Measurements from ENCODE around the gene GRID1.
"Not testable (repeated sequence)": the region's sequence is repeated elsewhere in the genome, so short reads cannot be mapped to it uniquely, and the experiment has no call there.

Gene GRID1

GRCh38 chr10:86391986-86392722 is 25.6 kb upstream of the GRID1 start:
- no peak for DNase-seq

GRCh38 chr10:86391236-86391840 is 24.7 kb upstream of the GRID1 start:
- no peak for DNase-seq

- DNase-seq: no peak
These were observed 23.9 kb upstream of the GRID1 start for GRCh38 chr10:86390337-86391120.

DNA sequence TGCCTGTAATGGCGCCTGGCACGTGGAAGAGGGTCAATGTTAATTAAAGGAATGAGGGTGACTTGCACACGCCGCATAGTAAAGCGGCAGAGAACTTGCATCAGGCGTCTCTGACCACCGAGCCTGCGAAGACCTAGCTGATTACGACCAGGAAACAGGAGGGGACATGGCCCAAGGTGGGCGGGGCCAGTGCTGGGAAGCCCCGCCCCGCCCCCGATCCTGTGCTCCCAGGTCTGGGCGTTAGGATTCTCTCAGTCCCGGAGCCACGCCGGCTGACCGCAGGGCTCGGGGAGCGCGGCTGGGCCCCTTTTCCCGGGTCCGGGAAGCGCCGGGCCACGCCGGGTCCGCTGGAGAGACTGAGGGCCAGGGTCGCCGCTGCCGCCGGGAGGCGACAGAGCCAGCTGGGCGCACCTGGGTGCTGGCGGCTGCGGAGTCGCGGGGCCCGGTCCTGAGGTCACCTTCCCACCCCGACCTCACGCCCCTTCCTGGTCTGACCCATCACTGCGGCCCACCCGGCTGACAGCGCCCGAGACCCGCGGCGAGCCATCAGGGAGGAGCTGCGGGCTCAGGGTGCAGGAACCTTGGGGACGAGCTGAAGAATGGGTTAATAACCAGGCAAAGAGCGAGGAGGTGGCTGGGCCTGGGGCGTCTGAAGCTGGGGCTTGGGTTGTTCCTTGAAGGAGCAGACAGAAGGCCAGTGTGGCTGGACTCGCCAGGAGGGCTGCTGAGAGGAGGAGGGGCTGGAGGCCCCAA is 23.0 kb upstream of the GRID1 start:
- DNase-seq: peak in 3 of 4 experiments; percentile 17 to 45 (median 31)

DNA sequence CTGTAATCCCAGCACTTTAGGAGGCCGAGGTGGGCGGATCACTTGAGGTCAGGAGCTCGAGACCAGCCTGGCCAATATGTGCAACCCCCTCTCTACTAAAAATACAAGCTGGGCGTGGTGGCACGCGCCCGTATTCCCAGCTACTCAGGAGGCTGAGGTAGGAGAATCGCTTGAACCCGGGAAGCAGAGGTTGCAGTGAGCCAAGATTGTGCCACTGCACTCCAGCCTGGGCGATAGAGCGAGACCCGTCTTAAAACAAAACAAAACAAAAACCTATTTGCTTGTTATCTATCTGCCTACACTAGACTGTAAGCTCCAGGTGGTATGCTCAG is 22.5 kb upstream of the GRID1 start:
- not testable (repeated sequence) for DNase-seq

DNA sequence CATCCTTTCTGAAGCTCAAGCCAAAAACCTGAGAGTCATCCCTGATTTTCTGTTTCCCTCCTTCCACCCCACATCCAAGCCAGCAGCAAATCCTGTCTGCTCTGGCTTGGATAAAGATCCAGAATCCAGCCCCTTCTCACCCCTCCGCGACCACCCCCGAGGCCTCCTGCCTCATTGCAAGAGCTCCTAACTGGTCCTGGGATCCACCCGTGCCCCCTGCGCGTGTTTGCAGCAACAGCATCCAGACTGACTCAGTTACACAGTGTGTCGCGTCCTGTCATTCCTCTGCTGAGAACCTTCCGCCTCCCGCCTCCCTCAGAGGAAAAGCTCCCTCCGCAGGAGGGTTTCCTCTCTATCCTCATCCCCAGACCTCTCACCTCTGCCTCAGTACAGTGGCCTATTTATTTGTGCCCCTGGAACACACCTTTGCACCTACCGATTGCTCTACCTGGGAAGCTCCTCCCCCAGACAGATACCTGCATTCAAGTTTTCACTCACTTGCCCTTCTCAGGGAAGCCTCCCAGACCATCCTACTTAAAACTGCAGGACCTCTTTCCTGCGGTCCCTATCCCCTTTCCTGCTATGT is 21.6 kb upstream of the GRID1 start:
- no peak for DNase-seq

- peak in 3 of 4 experiments; percentile 25 to 41 (median 35) for DNase-seq
These were observed 20.7 kb upstream of the GRID1 start for GRCh38 chr10:86387178-86387794.

DNA sequence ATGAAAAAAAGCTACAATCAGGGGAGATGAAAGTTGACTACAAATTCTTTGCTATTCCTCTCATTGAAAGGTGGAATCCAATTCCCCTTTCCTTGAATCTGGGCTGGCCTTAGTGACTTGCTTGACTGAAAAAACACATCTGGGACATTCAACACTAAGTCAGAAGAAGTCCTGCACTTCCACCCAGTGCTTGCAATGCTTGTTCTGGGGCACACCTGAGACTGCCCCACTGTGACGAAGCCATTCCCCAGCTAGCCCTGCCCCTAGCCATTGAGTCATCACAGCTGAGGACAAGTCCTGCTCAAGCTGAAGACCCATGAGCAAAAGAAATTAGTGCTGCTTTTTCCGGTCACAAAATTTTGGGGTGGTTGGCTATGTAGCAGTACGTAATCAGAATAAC is 19.2 kb upstream of the GRID1 start:
- no peak for DNase-seq

- no peak for DNase-seq
These were observed 11.2 kb upstream of the GRID1 start for GRCh38 chr10:86377797-86378146.

- peak; percentile 62 to 87 (median 86) for DNase-seq
These were observed 10.5 kb upstream of the GRID1 start for GRCh38 chr10:86376852-86377796.

GRCh38 chr10:86376403-86376802 is 9.8 kb upstream of the GRID1 start:
- no peak for DNase-seq

GRCh38 chr10:86375204-86375603 is 8.6 kb upstream of the GRID1 start:
- DNase-seq: no peak

DNA sequence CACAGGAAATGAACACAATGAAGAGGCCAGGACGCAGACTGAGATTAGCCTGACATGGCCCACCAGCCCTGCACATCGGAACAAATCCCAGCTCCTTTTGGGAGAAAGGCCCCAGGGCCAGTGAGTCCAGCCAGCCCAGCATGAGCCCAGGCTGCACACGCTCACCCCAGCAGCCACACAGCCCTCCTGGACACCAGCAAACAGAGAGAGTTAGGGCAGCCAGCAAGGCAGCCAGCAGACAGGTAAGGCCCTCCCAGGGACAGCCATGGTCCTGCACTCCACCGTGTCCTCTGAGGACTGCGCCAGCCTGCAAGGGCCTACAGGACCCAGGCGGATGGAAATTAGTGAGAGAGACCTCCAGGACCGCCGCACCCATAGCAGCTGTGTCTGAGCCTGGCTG is 8.1 kb upstream of the GRID1 start:
- no peak for DNase-seq

DNA sequence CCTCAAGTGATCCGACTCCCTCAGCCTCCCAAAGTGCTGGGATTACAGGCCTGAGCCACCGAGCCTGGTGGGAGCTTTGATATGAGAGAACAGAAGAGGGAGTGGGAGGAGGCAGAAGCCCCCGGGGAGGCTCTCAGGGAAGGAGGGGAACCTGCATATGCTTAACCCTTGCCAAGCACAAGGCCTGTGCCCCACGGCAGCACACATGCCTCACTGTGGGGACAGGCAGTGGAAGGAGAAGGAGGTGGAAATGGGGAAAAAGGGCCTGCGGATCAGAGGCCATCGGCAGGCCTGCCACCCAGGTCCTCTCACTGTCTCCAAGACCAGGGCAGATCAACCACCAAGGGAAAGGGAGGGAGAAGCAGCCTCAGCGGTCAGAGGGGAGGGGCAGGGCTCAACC is 7.2 kb upstream of the GRID1 start:
- no peak for DNase-seq

- DNase-seq: no peak
These were observed 6.7 kb upstream of the GRID1 start for GRCh38 chr10:86373251-86373650.

DNA sequence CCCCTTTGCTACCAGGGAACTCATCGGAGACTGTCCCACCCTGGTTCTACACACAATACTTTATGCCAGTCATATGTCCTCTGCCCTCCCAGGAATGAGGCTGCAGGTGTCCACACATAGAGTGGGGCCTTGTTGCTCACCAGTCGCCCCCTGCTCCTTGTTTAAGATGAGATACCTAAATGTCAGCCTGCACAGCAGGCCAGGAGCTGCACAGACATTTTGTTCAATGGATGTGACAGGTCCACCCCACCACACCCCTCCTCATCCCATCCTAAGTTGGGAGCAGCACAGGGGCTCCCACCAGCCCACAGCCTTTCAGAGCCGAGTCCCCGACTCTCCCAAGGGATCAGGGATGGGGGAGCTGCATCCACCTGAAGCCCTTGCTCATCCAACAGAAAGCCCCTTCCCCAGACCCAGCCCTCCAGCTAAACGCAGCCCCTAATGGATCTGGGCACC is 6.2 kb upstream of the GRID1 start:
- DNase-seq: no peak

DNA sequence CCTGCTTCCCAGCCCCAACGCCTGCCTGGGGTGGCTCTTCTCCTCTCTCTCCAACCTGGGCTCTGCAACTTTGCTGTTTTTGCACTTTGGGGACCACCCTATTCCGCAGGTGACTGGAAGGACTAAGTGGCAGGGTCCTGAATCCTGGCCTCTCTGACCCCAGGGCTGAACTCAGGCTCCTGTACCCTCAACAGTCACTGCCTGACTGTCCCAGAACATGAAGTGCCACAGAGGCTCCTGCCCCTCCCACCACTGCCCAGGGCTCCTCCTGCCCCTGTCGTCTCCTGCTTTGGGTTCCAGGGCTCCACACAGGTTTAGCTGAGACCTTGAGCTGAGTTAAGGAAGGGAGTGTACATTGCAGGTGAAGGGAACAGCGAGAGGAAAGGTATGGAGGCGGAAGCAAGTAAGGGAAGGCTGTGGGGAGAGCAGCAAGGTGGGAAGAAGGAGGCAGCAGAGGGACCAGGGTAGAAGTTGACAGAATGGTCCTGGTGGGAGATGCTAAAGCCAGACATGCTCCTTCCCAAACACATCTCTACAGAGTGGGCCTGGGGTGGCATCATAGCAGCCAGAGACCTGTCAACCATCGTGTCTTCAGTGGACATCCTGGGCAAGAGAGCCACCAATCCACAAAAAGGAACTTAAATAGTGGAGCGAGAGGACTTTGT is 5.7 kb upstream of the GRID1 start:
- DNase-seq: no peak

GRCh38 chr10:86371691-86372090 is 5.1 kb upstream of the GRID1 start:
- DNase-seq: no peak

- DNase-seq: no peak
These were observed 4.5 kb upstream of the GRID1 start for GRCh38 chr10:86371116-86371515.

DNA sequence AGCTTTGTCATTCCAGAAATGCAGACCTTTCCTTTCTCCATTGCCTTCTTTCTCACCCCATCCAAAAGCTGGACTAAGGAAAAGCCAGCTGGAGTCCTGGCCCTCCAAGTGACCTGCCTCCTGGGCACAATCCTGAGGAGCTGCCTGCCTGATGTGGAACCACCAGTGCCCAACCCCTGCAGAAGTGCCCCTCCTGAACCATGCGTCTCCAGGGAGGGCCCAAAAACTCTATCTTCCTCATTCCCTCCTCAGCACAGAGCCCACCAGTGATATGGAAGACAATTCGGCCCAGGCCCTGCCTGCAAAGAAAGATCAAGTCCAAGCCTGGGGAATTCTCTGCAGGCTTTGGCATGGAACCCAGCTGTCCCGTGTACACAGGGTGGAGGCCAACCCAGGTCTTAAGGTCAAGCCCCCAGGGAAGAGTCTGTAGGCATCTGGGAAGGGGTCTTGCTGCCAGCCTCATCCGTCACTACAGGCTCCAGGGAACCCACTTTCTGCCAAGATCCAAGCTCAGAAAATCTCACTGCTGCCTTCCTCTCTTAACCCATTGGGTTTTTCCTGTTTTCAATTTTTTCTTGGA is 3.5 kb upstream of the GRID1 start:
- DNase-seq: no peak

Data from suppressor macrophage (primary cell).